Measurements from ENCODE around the gene PRDM12.
A peak's percentile ranks its signal among the peaks of the same experiment; 100 is the strongest.

The PRDM12 gene

DNA sequence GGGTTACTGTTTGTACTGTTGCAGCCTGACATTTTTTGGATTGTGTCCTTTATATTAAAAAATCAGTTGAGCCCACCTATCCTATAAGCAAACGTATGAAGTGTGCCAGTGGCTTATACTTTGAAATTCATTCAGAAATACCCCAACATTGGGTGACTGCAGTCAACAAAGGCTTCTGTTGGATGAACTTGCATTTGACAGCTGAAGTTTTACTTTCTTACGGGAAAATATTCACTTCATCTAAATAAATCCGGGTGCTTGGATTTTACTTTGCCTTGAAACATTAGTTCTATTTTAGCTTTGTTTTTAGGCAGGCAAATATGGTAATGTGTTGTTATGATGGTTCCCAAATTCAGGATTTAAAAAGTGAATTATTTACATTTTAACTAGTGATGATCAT, 50.9 kb downstream of the PRDM12 start:
- Histone ChIP-seq H3K27me3 (ENCODE audit: control insufficient read depth in 1 of 2, insufficient read depth in 2 of 2, low read length in 2 of 2) (no peaks in the 10 kb centered on the region), H3K9ac (ENCODE audit: low read depth in 1 of 2, low read length in 2 of 2) (peak overlapping the region; percentile 85 to 87), H3K27ac (ENCODE audit: low read depth, low read length) (no peak overlapping the region), H3K9me3 (ENCODE audit: control insufficient read depth in 1 of 2, low read length in 2 of 2) (no peaks in the 10 kb centered on the region), H3K4me1 (ENCODE audit: control insufficient read depth in 1 of 2, insufficient read depth in 2 of 2, low read length in 2 of 2) (peaks cover 13 to 27% of the 10 kb centered on the region in 2 donors), H3K4me3 (ENCODE audit: low read depth in 1 of 2, low read length in 2 of 2) (peak overlapping the region; percentile 76 to 77), H3K36me3 (ENCODE audit: control insufficient read depth in 1 of 2, insufficient read depth in 2 of 2, low read length in 2 of 2) (no peaks in the 10 kb centered on the region)

DNA sequence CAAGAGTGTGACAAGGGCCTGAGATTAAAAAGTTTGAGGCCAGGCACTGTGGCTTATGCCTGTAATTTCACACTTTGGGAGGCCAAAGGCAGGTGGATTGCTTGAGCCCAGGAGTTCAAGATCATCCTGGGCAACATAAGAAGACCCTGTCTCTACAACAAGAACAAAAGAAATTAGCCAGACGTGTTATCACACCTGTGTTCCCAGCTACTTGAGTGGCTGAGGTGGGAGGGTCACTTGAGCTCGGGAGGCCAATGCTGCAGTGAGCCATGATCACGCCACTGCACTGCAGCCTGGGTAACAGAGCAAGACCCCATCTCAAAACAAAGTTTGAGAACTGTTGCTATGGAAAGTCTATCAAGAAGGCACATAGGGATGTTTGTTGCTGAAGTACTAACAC, 54.2 kb downstream of the PRDM12 start:
- Histone ChIP-seq H3K27ac (ENCODE audit: low read depth, low read length) (no peak overlapping the region), H3K9ac (ENCODE audit: low read depth in 1 of 2, low read length in 2 of 2) (no peak overlapping the region), H3K9me3 (ENCODE audit: control insufficient read depth in 1 of 2, low read length in 2 of 2) (no peaks in the 10 kb centered on the region), H3K27me3 (ENCODE audit: control insufficient read depth in 1 of 2, insufficient read depth in 2 of 2, low read length in 2 of 2) (no peaks in the 10 kb centered on the region), H3K36me3 (ENCODE audit: control insufficient read depth in 1 of 2, insufficient read depth in 2 of 2, low read length in 2 of 2) (no peaks in the 10 kb centered on the region), H3K4me1 (ENCODE audit: control insufficient read depth in 1 of 2, insufficient read depth in 2 of 2, low read length in 2 of 2) (peaks cover 13 to 21% of the 10 kb centered on the region in 2 donors), H3K4me3 (ENCODE audit: low read depth in 1 of 2, low read length in 2 of 2) (no peak overlapping the region)

DNA sequence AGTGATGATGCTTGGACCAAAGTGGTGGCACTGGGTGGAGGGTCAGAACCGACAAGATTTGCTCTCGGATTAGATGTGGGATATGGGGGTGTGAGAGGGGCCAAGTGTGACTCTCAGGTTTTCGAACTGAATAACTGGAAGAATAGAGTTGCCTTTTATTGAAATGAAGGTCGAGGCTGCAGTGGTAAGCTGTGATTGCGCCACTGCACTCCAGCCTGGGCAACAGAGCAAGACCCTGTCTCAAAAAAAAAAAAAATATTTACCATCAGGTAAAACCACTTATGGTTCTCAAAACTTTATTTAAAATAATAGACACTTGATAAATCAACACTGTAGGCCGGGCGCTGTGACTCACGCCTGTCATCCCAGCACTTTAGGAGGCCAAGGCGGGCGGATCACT, 56.4 kb downstream of the PRDM12 start:
- Histone ChIP-seq H3K9me3 (ENCODE audit: control insufficient read depth in 1 of 2, low read length in 2 of 2) (no peaks in the 10 kb centered on the region), H3K27ac (ENCODE audit: low read depth, low read length) (no peak overlapping the region), H3K36me3 (ENCODE audit: control insufficient read depth in 1 of 2, insufficient read depth in 2 of 2, low read length in 2 of 2) (no peaks in the 10 kb centered on the region), H3K27me3 (ENCODE audit: control insufficient read depth in 1 of 2, insufficient read depth in 2 of 2, low read length in 2 of 2) (no peaks in the 10 kb centered on the region), H3K4me1 (ENCODE audit: control insufficient read depth in 1 of 2, insufficient read depth in 2 of 2, low read length in 2 of 2) (peaks cover 4% of the 10 kb centered on the region in 2 donors), H3K4me3 (ENCODE audit: low read depth in 1 of 2, low read length in 2 of 2) (no peak overlapping the region), H3K9ac (ENCODE audit: low read depth in 1 of 2, low read length in 2 of 2) (no peak overlapping the region)

DNA sequence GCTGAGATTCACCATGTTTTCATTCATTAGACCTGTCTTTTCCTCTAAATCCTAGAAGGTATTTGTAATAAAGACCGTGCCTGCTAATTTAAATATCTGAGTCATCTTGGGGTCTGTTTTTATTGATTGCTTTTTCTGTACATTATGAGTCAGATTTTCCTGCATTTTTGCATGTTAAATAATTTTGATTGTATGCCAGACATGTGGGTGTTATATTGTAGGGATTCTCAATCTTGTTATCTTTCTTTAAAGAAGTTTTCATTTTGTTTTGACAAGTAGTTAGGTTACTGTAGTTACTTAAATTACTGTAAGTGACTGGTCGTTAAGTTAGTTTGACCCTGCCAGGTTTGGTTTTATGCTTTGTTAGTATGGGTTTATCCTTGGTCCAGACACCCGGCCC, 64.3 kb downstream of the PRDM12 start:
- Histone ChIP-seq H3K9ac (ENCODE audit: low read depth in 1 of 2, low read length in 2 of 2) (no peak overlapping the region), H3K4me1 (ENCODE audit: control insufficient read depth in 1 of 2, insufficient read depth in 2 of 2, low read length in 2 of 2) (peaks cover 13 to 15% of the 10 kb centered on the region in 2 donors), H3K4me3 (ENCODE audit: low read depth in 1 of 2, low read length in 2 of 2) (no peak overlapping the region), H3K27me3 (ENCODE audit: control insufficient read depth in 1 of 2, insufficient read depth in 2 of 2, low read length in 2 of 2) (no peaks in the 10 kb centered on the region), H3K9me3 (ENCODE audit: control insufficient read depth in 1 of 2, low read length in 2 of 2) (no peaks in the 10 kb centered on the region), H3K36me3 (ENCODE audit: control insufficient read depth in 1 of 2, insufficient read depth in 2 of 2, low read length in 2 of 2) (no peaks in the 10 kb centered on the region), H3K27ac (ENCODE audit: low read depth, low read length) (no peak overlapping the region)

DNA sequence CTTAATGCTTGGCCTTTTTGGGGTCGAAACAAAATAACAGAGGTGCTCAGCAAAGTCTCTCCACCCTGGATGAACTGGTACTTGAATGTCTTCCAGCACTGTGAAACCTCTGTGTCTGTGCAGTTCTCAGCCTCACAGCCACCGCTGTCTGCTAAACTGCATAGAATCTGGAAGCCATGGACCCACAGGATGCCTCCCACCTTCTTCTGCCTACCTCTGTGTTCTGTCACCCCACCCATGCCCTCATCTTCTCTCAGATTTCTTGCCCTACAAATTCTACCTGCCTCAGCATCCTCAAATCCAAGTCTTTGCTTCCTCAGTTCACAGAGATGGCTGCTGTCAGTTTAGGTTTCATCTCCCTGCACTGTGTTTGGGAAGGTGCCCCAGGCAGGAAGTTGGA, 64.8 kb downstream of the PRDM12 start:
- Histone ChIP-seq H3K9me3 (ENCODE audit: control insufficient read depth in 1 of 2, low read length in 2 of 2) (no peaks in the 10 kb centered on the region), H3K4me1 (ENCODE audit: control insufficient read depth in 1 of 2, insufficient read depth in 2 of 2, low read length in 2 of 2) (peaks cover 13 to 15% of the 10 kb centered on the region in 2 donors), H3K36me3 (ENCODE audit: control insufficient read depth in 1 of 2, insufficient read depth in 2 of 2, low read length in 2 of 2) (no peaks in the 10 kb centered on the region), H3K4me3 (ENCODE audit: low read depth in 1 of 2, low read length in 2 of 2) (no peak overlapping the region), H3K27ac (ENCODE audit: low read depth, low read length) (no peak overlapping the region), H3K27me3 (ENCODE audit: control insufficient read depth in 1 of 2, insufficient read depth in 2 of 2, low read length in 2 of 2) (no peaks in the 10 kb centered on the region), H3K9ac (ENCODE audit: low read depth in 1 of 2, low read length in 2 of 2) (no peak overlapping the region)

DNA sequence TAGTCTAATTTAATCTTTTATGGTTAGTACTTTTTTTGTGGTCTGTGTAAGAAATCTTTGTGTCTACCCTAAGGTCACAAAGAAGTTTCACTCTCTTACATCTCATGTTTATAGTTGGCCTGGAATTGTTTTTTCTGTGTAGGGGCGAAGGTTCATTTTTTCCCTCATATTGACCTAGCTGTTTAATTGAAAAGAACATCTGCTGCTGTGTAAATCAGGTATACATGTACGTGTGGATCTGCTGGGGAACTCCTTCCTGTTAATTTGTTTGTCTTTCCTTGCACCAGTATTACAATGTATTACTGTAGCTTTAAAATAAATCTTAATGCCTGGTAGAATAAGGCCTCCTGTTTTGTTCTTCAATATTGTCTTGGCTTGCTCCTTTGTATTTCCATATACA, 67.0 kb downstream of the PRDM12 start:
- no peak overlapping the region for H3K9ac ChIP-seq (ENCODE audit: low read depth in 1 of 2, low read length in 2 of 2)
- H3K9me3 ChIP-seq (ENCODE audit: control insufficient read depth in 1 of 2, low read length in 2 of 2): no peaks in the 10 kb centered on the region
- no peaks in the 10 kb centered on the region for H3K36me3 ChIP-seq (ENCODE audit: control insufficient read depth in 1 of 2, insufficient read depth in 2 of 2, low read length in 2 of 2)
- H3K27ac ChIP-seq (ENCODE audit: low read depth, low read length): no peak overlapping the region
- no peaks in the 10 kb centered on the region for H3K27me3 ChIP-seq (ENCODE audit: control insufficient read depth in 1 of 2, insufficient read depth in 2 of 2, low read length in 2 of 2)
- H3K4me3 ChIP-seq (ENCODE audit: low read depth in 1 of 2, low read length in 2 of 2): no peak overlapping the region
- peaks cover 13 to 15% of the 10 kb centered on the region in 2 donors for H3K4me1 ChIP-seq (ENCODE audit: control insufficient read depth in 1 of 2, insufficient read depth in 2 of 2, low read length in 2 of 2)

DNA sequence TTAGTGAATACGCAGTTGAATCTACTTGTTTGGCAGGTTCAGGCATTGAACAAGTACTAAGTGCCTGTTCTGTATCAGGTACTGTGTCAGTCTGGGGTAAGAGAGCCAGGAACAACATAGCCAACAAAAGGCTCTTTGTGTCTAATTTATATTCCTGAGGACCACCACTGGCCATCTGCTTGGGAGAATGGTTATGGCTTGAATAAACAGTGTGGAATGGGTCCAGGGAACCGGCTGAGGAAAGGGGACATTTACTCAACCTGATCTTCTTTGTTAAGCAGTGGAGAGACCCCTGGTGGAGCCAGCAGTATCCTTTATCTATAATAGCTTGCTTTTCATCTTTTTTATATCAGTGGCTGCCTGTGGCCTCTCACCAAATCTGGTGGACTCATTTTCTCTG, 67.7 kb downstream of the PRDM12 start:
- H3K9ac ChIP-seq (ENCODE audit: low read depth in 1 of 2, low read length in 2 of 2): no peak overlapping the region
- H3K4me1 ChIP-seq (ENCODE audit: control insufficient read depth in 1 of 2, insufficient read depth in 2 of 2, low read length in 2 of 2): peaks cover 13 to 15% of the 10 kb centered on the region in 2 donors
- H3K9me3 ChIP-seq (ENCODE audit: control insufficient read depth in 1 of 2, low read length in 2 of 2): no peaks in the 10 kb centered on the region
- H3K27ac ChIP-seq (ENCODE audit: low read depth, low read length): no peak overlapping the region
- no peaks in the 10 kb centered on the region for H3K27me3 ChIP-seq (ENCODE audit: control insufficient read depth in 1 of 2, insufficient read depth in 2 of 2, low read length in 2 of 2)
- no peaks in the 10 kb centered on the region for H3K36me3 ChIP-seq (ENCODE audit: control insufficient read depth in 1 of 2, insufficient read depth in 2 of 2, low read length in 2 of 2)
- H3K4me3 ChIP-seq (ENCODE audit: low read depth in 1 of 2, low read length in 2 of 2): no peak overlapping the region
